Peyer's patch (tissue), 4 donors: ENCODE measurements around the gene CFDP1.

Source experiments
- POLR2A ChIP-seq, 2 donors: fragments of 450-650 bp; IDR thresholded peaks; one replicate each; pipeline ENCODE4 v1.5.1; 2017; ENCODE audit warnings: antibody characterized with exemption in 2 of 2, mild to moderate bottlenecking in 2 of 2, moderate library complexity in 2 of 2
- TF ChIP-seq, protein P1 (sequence below), 6 experiments: fragments of 450-650 bp in 4 of 6; fragments of 200-600 bp in 2 of 6; sonication (generic) in 1 of 6; IDR thresholded peaks; one replicate each; pipeline ENCODE4 v1.5.1; 2017 to 2019; ENCODE audit warnings: antibody characterized with exemption in 6 of 6, mild to moderate bottlenecking in 3 of 6, moderate library complexity in 1 of 6

GRCh38 chr16:75320435-75320834, 112.9 kb downstream of the CFDP1 start:
- TF ChIP-seq, protein P1, sequence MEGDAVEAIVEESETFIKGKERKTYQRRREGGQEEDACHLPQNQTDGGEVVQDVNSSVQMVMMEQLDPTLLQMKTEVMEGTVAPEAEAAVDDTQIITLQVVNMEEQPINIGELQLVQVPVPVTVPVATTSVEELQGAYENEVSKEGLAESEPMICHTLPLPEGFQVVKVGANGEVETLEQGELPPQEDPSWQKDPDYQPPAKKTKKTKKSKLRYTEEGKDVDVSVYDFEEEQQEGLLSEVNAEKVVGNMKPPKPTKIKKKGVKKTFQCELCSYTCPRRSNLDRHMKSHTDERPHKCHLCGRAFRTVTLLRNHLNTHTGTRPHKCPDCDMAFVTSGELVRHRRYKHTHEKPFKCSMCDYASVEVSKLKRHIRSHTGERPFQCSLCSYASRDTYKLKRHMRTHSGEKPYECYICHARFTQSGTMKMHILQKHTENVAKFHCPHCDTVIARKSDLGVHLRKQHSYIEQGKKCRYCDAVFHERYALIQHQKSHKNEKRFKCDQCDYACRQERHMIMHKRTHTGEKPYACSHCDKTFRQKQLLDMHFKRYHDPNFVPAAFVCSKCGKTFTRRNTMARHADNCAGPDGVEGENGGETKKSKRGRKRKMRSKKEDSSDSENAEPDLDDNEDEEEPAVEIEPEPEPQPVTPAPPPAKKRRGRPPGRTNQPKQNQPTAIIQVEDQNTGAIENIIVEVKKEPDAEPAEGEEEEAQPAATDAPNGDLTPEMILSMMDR (IDR thresholded peaks at IDR 0.05): no peak
- TF ChIP-seq POLR2A (IDR thresholded peaks at IDR 0.05): no peak
